Mucosa of descending colon (tissue), 3 donors: ENCODE measurements around the gene PACC1. TPM values are rescaled to one million over a fixed set of nuclear protein-coding genes. Genes with fewer than 3 reads are reported as not detected.
A peak's percentile ranks its signal among the peaks of the same experiment; 100 is the strongest.

Source experiments
- ATAC-seq: fragments of 200-7000 bp; cut with Tn5 transposase; one replicate; pipeline ENCODE4 v1.9.1; 2020; ENCODE audit warnings: mild to moderate bottlenecking, moderate library complexity
- DNase-seq, 3 donors: peaks; one replicate each; pipeline ENCODE4 v3.0.0-alpha.2; 2020
- H3K36me3 ChIP-seq: fragments of 200-600 bp; one replicate; pipeline ENCODE4 v1.8.0; 2021; ENCODE audit warnings: low read depth, mild to moderate bottlenecking
- H3K4me1 ChIP-seq: fragments of 200-600 bp; one replicate; pipeline ENCODE4 v1.8.0; 2021; ENCODE audit warnings: low read depth, mild to moderate bottlenecking
- H3K4me3 ChIP-seq: fragments of 200-600 bp; one replicate; pipeline ENCODE4 v1.8.0; 2021; ENCODE audit warnings: mild to moderate bottlenecking
- H3K9me3 ChIP-seq: fragments of 200-600 bp; one replicate; pipeline ENCODE4 v1.8.0; 2021; ENCODE audit warnings: mild to moderate bottlenecking
- intact Hi-C, 2 donors: fragments of 100-400 bp; cut with DNase I in 1 of 2; cut with micrococcal nuclease in 1 of 2; formaldehyde crosslinking; loops; one replicate each; pipeline versions ENCODE4 v1.11.0 to v1.11.1; 2022; cut with DNase I, micrococcal nuclease
- total RNA-seq, 3 donors: library from RNA; stranded (reverse); fragmentation: NEBNext Ultra II Directional in 2 of 3; extraction: Animal tissue kit (Norgen Biotek cat#: 25700) in 2 of 3; gene quantifications; one replicate each; pipeline versions ENCODE4 v1.2.1 to v1.2.4, GENCODE V29; 2021 to 2023
- TF ChIP-seq, protein P1 (sequence below): fragments of 200-600 bp; IDR thresholded peaks from one replicate; pipeline ENCODE4 v1.8.0; 2022; ENCODE audit warnings: antibody characterized with exemption, mild to moderate bottlenecking
- donor health status: DM: no; HTN: no; CAD: no; lungs with moderate emphysema.
- donor health status: DM: no; HTN: no; CAD: no.
- donor health status: DM: no; HTN: yes; CAD: no.

PACC1 gene
- total RNA-seq, 3 donors from 2014 or later: 2.5 to 4.4 (median 3.4) TPM

DNA sequence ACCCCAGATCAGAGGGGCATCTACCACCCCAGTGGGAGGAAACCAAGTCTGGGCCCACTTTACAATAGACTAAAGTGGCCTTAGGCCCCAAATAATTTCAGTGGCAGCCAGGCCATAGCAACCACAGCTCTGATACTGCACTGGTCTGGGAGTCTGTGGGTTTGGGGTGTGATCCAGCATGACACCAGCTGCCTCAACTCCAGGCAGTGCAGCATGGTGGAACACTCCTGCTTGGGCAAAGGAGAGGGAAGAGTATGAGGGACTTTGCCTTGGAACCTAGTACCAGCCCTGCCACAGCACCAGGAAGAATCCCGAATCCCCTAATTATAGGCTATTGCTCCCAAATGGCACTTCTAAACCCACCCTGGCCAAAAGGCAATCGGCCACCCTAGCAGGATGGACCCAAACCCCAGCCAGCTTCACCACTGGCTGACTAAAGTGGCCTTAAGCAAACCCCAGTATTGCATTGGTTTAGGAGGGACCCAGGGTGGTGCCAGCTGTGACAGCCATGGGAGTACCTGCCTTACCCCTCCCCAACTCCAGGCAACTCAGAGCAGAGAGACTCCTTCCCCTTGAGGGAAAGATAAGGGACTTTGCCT lies 47.1 kb downstream of the PACC1 start:
- DNase-seq (no peak), ATAC-seq (peak; percentile 25)
- H3K4me1 ChIP-seq: no peaks in the 10 kb centered on the region
- H3K9me3 ChIP-seq: no peaks in the 10 kb centered on the region
- no peak overlapping the region for H3K4me3 ChIP-seq
- no peaks in the 10 kb centered on the region for H3K36me3 ChIP-seq
- TF ChIP-seq, protein P1, sequence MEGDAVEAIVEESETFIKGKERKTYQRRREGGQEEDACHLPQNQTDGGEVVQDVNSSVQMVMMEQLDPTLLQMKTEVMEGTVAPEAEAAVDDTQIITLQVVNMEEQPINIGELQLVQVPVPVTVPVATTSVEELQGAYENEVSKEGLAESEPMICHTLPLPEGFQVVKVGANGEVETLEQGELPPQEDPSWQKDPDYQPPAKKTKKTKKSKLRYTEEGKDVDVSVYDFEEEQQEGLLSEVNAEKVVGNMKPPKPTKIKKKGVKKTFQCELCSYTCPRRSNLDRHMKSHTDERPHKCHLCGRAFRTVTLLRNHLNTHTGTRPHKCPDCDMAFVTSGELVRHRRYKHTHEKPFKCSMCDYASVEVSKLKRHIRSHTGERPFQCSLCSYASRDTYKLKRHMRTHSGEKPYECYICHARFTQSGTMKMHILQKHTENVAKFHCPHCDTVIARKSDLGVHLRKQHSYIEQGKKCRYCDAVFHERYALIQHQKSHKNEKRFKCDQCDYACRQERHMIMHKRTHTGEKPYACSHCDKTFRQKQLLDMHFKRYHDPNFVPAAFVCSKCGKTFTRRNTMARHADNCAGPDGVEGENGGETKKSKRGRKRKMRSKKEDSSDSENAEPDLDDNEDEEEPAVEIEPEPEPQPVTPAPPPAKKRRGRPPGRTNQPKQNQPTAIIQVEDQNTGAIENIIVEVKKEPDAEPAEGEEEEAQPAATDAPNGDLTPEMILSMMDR: no peak
- intact Hi-C loops: loop anchor here (5.0 to 10.0 kb wide), 2 partner anchors 295 to 303 kb away; no protein-coding TSS in a partner anchor

DNA sequence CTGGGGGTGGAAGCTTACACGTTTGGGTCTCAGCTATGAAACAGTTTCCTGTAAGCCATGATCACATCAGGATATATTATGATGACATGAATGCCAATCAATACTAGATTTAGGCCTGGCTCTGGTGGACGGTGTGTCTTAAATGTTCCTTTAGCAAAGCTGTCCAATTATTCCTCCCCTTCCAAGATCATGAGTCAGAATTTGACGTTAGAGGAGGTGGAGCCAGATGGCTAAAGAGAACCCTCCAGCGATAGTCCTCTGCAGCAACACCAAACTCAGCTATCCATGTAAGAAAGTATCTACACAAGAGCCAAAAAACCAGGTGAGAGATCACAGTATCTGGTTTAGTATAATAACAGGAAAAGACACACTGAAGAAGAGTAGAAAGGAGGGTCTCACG lies 47.8 kb downstream of the PACC1 start:
- H3K4me3 ChIP-seq: no peak overlapping the region
- H3K9me3 ChIP-seq: no peaks in the 10 kb centered on the region
- TF ChIP-seq, protein P1: no peak
- DNase-seq (no peak), ATAC-seq (no peak)
- H3K4me1 ChIP-seq: no peaks in the 10 kb centered on the region
- intact Hi-C loops: loop anchor here (5.0 to 10.0 kb wide), 2 partner anchors 295 to 302 kb away; no protein-coding TSS in a partner anchor
- no peaks in the 10 kb centered on the region for H3K36me3 ChIP-seq

GRCh38 chr1:212364985-212365384 lies 49.7 kb downstream of the PACC1 start:
- Histone ChIP-seq H3K4me1 (no peaks in the 10 kb centered on the region), H3K9me3 (no peaks in the 10 kb centered on the region), H3K4me3 (no peak overlapping the region), H3K36me3 (no peaks in the 10 kb centered on the region)
- DNase-seq (no peak), ATAC-seq (no peak)
- TF ChIP-seq, protein P1: no peak
- intact Hi-C loops: loop anchor here (5.0 to 10.0 kb wide), 2 partner anchors 293 to 300 kb away; no protein-coding TSS in a partner anchor

DNA sequence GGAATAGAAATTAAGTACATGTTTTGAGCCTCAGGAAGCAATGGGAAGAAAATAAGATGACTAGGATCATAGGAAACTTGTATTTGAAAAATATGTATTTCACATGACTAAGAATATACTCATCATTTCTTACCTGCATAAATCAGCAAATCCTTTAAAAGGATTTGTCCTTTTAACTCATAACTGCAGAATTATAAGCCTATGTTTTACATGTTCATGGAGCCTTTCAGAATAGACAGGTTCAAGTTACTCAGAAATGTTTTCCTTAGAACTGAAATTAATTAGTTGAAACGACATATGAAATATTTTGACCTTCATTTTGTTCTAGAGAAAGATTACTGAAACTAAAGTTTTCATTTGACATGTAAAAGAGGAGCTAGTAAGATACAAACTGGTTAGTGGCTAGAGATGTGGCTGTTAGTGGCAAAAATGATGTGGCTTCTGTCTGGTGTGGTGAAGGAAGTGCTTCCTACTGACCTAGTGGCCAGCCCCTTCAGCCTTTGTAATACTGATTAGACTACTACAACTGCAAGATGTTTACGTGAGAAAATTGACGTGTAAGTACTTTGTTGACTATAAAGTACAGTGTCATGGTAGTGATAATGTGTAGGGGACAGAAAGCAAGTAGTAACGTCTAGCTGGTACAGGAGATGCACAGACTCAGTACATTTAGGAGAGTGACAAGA lies 54.7 kb downstream of the PACC1 start:
- TF ChIP-seq, protein P1: no peak
- Histone ChIP-seq H3K4me3 (no peak overlapping the region), H3K9me3 (no peaks in the 10 kb centered on the region), H3K36me3 (peaks cover 8% of the 10 kb centered on the region), H3K4me1 (no peaks in the 10 kb centered on the region)
- DNase-seq: no peak
- ATAC-seq: no peak
- intact Hi-C loops: loop anchor here in 1 of 2 donors (10.0 kb wide), 1 partner anchor 295 kb away; no protein-coding TSS in a partner anchor

GRCh38 chr1:212355230-212355969 lies 59.3 kb downstream of the PACC1 start:
- peaks cover 8% of the 10 kb centered on the region for H3K36me3 ChIP-seq
- no peaks in the 10 kb centered on the region for H3K4me1 ChIP-seq
- ATAC-seq (no peak), DNase-seq (no peak)
- H3K4me3 ChIP-seq: no peak overlapping the region
- intact Hi-C loops: no loop called here
- TF ChIP-seq, protein P1: no peak
- H3K9me3 ChIP-seq: no peaks in the 10 kb centered on the region
